NCI-H226 (cell line): ENCODE results near the gene KLHDC4.
"Not testable (repeated sequence)": the region's sequence is repeated elsewhere in the genome, so short reads cannot be mapped to it uniquely, and the experiment has no call there.

Source experiments
- DNase-seq: peaks from one replicate; pipeline ENCODE4 v3.0.0-alpha.2; 2015

KLHDC4 gene

GRCh38 chr16:87741700-87742415 is 23.9 kb downstream of the KLHDC4 start:
- no peak for DNase-seq

GRCh38 chr16:87740909-87741424 is 24.8 kb downstream of the KLHDC4 start:
- no peak for DNase-seq

GRCh38 chr16:87740441-87740840 is 25.3 kb downstream of the KLHDC4 start:
- no peak for DNase-seq

DNA sequence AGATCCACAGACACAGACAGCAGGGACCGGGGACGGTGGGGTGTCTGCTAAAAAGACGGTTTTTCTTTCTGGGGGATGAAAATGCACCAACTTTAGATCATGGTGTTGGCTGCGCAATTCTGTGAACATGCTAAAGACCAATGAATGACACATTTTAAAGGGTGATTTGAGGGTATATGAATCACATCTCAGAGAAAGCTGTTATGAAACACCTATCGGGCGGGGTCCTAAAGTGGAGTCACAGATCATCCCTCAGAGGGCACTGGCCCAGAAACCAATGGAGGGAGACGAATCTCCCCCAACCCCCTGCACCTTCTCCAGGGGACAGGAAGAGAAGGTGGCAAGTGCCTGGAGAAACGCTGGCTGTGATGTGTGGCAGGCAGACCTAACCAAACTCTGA is 26.0 kb downstream of the KLHDC4 start:
- DNase-seq = no peak

DNA sequence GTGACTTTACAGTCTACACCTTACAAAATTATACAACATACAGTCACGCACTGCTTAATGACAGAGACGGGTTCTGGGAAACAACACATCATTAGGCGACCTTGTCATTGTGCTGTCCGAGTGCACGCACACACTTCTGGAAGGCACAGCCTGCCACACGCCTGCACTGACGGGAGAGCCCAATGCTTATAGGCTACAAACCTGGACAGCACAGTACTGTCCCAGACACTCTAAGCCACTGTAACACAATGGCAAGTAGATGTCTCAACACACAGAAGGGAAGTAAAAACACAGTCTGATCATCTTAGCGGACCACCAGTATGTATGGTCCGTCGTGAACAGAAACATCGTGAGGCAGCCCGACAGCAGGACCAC is 29.8 kb downstream of the KLHDC4 start:
- DNase-seq = no peak

GRCh38 chr16:87735270-87736007 is 30.3 kb downstream of the KLHDC4 start:
- no peak for DNase-seq

- DNase-seq = no peak
Observed at GRCh38 chr16:87734644-87735043, 31.1 kb downstream of the KLHDC4 start.

DNA sequence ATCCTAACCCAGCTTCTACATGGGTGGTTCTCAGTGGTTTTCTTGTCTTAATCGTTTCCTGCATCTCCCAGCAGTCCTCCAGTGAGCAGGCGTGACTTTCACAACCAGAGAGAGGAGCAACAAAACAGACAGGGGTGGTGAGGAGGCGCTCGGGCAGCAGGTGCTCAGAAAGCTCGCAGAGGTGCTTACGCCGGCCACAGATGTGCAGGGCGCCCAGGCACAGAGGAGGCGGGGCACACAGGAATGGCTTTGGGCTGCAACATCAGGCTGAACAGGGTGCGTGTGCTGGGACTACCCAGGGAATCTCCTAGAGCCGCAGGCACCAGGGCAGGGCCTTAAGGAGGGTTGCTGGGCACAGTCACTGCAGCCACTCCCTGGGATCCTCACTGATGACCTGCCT is 32.6 kb downstream of the KLHDC4 start:
- DNase-seq = no peak

- DNase-seq = no peak
Observed at GRCh38 chr16:87731607-87732006, 34.2 kb downstream of the KLHDC4 start.

DNA sequence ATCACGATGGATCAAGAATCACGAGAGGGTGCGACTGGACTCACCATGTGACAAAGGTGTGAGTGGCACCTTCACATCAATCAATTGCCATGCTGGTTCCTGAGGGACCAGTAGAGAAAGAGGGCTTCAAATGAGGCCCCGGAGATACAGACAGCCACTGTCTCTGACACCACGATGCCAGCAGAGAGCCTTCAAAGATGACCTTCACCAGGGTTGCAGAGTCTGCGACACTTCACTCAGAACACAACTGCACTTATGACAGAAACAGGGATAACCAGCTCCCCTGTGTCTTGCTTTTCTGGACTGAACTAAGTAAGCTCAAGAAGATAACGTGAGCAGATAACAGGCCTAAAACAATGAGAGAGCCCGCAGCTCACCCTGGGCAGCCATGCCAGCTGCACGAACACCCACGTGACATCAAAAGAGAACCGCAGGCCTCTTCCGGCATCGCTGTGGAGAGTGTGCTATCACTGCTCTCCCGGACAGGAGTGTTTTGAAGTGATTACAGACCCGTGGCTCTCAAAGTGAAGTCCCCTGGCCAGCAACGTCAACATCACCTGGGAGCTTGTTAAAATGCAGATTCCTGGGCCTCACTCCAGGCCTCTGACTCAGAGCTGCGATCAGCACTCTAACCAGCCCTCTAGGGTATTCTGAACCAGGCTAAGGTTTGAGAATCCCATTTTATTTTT is 36.4 kb downstream of the KLHDC4 start:
- DNase-seq = no peak

GRCh38 chr16:87728026-87728425 is 37.8 kb downstream of the KLHDC4 start:
- no peak for DNase-seq

GRCh38 chr16:87727346-87727745 is 38.4 kb downstream of the KLHDC4 start:
- DNase-seq = no peak

DNA sequence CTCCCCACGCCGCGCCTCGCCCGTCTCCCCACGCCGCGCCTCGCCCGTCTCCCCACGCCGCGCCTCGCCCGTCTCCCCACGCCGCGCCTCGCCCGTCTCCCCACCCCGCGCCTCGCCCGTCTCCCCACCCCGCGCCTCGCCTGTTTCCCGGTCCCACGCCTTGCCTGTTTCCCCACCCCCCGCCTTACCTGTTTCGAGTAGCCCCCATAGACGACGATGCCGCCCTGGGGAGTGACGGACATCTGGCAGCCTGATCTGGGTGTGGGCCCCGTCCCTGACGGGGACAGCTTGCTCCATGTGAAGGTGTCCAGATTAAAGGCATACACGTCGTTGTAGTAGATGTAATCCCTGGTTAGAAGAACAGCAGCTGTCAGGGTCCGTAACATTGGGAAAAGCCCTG is 39.2 kb downstream of the KLHDC4 start:
- DNase-seq = not testable (repeated sequence)

- DNase-seq = no peak
Observed at GRCh38 chr16:87725596-87726235, 40.1 kb downstream of the KLHDC4 start.

DNA sequence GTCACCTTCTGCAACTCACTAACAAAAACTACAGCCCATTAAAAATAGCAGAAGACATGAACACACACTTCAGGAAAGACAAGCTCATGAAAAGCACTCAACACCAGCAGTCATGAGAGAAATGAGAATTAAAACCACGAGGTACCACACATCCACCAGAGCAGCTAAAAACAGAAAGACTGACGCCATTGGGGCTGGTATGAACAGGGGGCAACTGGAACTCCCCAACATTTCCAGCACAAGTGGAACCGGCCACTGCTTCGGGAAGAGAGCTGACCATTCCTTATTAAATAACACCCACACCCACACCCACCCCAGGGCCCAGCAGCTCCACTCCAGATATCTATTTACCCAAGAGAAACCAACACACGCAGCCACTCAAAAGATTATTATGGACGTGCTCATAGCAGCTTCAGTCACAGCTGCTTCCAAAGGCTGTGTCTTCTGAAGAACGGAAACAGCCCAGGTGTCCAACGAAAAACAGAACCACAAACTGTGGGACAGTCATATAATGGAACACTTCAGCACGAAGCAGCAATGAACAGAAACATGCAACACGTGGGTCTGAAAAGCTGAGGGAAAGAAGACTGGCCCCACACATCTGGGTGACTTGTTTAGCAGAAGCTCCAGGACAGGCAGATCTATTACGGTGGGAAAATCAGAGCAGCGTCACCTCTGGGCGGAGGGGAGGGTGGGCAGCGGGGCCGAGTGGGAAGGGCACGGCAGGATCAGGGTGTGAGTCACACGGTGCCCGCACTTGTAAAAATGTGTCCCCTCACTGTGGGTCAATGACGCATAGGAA is 41.1 kb downstream of the KLHDC4 start:
- DNase-seq = no peak

- DNase-seq = peak; percentile 44
Observed at GRCh38 chr16:87723226-87723623, 42.6 kb downstream of the KLHDC4 start.

DNA sequence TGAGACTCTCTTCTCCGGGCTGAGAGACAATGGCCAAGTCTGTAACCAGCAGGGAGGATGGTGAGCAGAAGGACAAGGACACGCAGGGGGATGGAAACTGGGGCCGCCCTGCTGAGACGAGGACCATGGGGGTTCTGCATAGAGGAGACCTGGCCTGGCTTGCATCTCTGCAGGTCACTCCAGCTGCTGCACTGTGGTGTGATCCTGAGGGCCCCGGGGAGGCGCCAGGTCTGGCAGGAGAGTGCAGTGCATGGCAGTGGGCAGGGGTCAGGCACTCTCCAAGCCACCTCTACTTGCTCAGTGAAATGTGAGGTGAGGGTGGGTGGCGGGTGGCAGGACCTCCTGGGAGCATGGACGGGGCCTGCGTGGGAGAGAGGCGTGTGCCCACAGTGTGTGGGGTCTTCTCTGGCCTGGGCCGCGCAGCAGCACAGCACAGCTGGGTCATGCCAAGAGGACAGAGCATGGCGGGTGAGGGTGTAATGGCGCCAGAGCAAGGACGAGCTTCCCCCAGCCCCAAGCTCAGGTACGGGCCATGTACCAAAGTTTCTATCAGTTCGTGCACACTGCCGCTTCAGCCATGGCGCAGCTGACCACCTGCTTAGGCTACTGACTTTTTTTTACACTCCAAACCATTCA is 43.1 kb downstream of the KLHDC4 start:
- no peak for DNase-seq

DNA sequence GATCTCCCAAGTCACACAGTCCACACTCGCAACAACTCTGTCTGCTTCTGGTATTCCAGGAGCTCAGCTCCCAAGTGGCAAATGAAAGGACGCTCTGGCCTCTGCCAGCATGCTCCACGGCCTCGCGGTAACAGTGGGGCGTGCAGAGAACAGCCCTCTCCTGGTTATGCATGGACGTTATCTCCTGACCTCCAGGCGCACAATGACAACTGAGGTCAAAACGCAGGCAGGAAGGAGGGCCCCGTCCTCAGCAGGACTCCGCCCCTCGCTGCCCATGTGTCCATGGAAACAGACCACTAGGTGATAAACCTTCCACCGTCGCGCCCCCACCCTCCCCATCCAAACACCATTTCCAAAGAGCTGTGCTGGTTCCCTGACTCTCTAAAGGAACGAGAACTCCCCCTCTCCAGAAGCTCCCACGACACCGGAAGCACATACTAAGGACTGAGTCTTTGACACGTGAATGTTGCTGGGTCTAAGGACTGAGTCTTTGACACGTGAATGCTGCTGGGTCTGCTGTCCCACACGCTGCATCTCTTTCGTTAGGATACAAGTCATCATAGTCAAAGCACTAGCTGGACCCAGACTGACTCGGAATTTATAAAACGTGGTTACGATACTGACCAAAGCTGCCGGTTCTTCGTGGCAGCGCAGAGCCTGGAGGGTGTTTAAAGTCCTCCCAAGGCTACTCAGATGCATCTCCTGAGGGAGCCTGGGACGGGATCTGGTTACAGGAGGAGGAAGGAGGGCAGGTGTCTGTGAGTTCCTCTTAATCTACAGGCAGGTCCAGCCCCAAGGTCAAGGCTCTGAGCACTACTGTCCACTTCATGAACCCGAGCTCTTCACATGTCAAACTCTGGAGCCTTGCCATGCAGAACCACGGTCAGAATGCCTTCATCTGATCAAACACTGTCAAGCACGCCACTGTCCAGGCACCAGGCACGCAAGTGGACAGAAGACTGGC is 43.9 kb downstream of the KLHDC4 start:
- DNase-seq = no peak

- no peak for DNase-seq
Observed at GRCh38 chr16:87720446-87720845, 45.3 kb downstream of the KLHDC4 start.

- not testable (repeated sequence) for DNase-seq
Observed at GRCh38 chr16:87718831-87719230, 47.0 kb downstream of the KLHDC4 start.

- no peak for DNase-seq
Observed at GRCh38 chr16:87715658-87716057, 50.1 kb downstream of the KLHDC4 start.
